H9 (cell line): Measurements from ENCODE around the gene CMTM2. TPM values are rescaled to one million over a fixed set of nuclear protein-coding genes. Genes with fewer than 3 reads are reported as not detected.

Experiments
- DNase-seq: peaks from one replicate; pipeline ENCODE4 v3.0.0-alpha.2; 2017
- H2AFZ ChIP-seq: one replicate; pipeline ENCODE4 v1.6.1; 2013; ENCODE audit warnings: mild to moderate bottlenecking, low read length, control low read depth, moderate library complexity
- H2AK5ac ChIP-seq: 2 replicates; pipeline ENCODE4 v1.6.1; 2013; ENCODE audit warnings: low read length, control low read depth, mixed read lengths; ENCODE audit not compliant: insufficient read length
- H2BK120ac ChIP-seq: one replicate; pipeline ENCODE4 v1.6.1; 2013; ENCODE audit warnings: low read depth, mild to moderate bottlenecking, low read length, control low read depth, inconsistent platforms; ENCODE audit not compliant: poor library complexity, severe bottlenecking
- H2BK12ac ChIP-seq: 2 replicates; pipeline ENCODE4 v1.6.1; 2013; ENCODE audit warnings: low read length, control low read depth, mixed read lengths, low read depth; ENCODE audit not compliant: insufficient read length
- H2BK15ac ChIP-seq: 2 replicates; pipeline ENCODE4 v1.6.1; 2013; ENCODE audit warnings: low read depth, low read length, control low read depth
- H2BK20ac ChIP-seq: one replicate; pipeline ENCODE4 v1.6.1; 2013; ENCODE audit warnings: low read depth, mild to moderate bottlenecking, low read length, control low read depth, inconsistent platforms; ENCODE audit not compliant: poor library complexity, severe bottlenecking
- H2BK5ac ChIP-seq: 2 replicates; pipeline ENCODE4 v1.6.1; 2013; ENCODE audit warnings: low read length, control low read depth, mixed read lengths; ENCODE audit not compliant: insufficient read length
- H3K14ac ChIP-seq: 2 replicates; pipeline ENCODE4 v1.6.1; 2013; ENCODE audit warnings: low read length, control low read depth; ENCODE audit not compliant: insufficient read depth
- H3K18ac ChIP-seq: 2 replicates; pipeline ENCODE4 v1.6.1; 2013; ENCODE audit warnings: low read depth, mild to moderate bottlenecking, mixed read lengths, low read length, control low read depth; ENCODE audit not compliant: insufficient read length
- H3K23ac ChIP-seq: 2 replicates; pipeline ENCODE4 v1.6.1; 2013; ENCODE audit warnings: low read length, control low read depth, mixed read lengths, low read depth; ENCODE audit not compliant: insufficient read length
- H3K23me2 ChIP-seq: 2 replicates; pipeline ENCODE4 v1.6.1; 2013; ENCODE audit warnings: low read depth, mild to moderate bottlenecking, mixed read lengths, low read length, control low read depth; ENCODE audit not compliant: insufficient read length, poor library complexity, severe bottlenecking
- H3K27ac ChIP-seq: 2 replicates; pipeline ENCODE4 v1.5.1; 2013; ENCODE audit warnings: low read length, control low read depth, mixed read lengths, low read depth; ENCODE audit not compliant: insufficient read length
- H3K27me3 ChIP-seq: 2 replicates; pipeline ENCODE4 v1.6.1; 2013; ENCODE audit warnings: low read length, control low read depth, inconsistent platforms; ENCODE audit not compliant: insufficient read depth
- H3K4ac ChIP-seq: 2 replicates; pipeline ENCODE4 v1.6.1; 2013; ENCODE audit warnings: low read depth, mild to moderate bottlenecking, control low read depth, inconsistent platforms, low read length, moderate library complexity
- H3K4me1 ChIP-seq: 2 replicates; pipeline ENCODE4 v1.6.1; 2013; ENCODE audit warnings: low read length, control low read depth, inconsistent platforms; ENCODE audit not compliant: insufficient read depth
- H3K4me2 ChIP-seq: 2 replicates; pipeline ENCODE4 v1.6.1; 2013; ENCODE audit warnings: low read length, control low read depth, mixed read lengths; ENCODE audit not compliant: insufficient read length, insufficient read depth
- H3K56ac ChIP-seq: 2 replicates; pipeline ENCODE4 v1.6.1; 2013; ENCODE audit warnings: low read depth, mild to moderate bottlenecking, mixed read lengths, low read length, control low read depth; ENCODE audit not compliant: insufficient read length
- H3K79me1 ChIP-seq: 2 replicates; pipeline ENCODE4 v1.6.1; 2013; ENCODE audit warnings: low read depth, mild to moderate bottlenecking, moderate library complexity, low read length, control low read depth, inconsistent platforms; ENCODE audit not compliant: insufficient read depth, poor library complexity, severe bottlenecking
- H3K79me2 ChIP-seq: 2 replicates; pipeline ENCODE4 v1.6.1; 2013; ENCODE audit warnings: low read length, control low read depth, inconsistent platforms; ENCODE audit not compliant: insufficient read depth
- H3K9ac ChIP-seq: 2 replicates; pipeline ENCODE4 v1.6.1; 2013; ENCODE audit warnings: low read length, control low read depth, mixed read lengths; ENCODE audit not compliant: insufficient read length; ENCODE audit errors: extremely low read depth
- H3K9me3 ChIP-seq: one replicate; pipeline ENCODE4 v1.6.1; 2013; ENCODE audit warnings: low read depth, low read length, inconsistent platforms; ENCODE audit not compliant: control insufficient read depth
- H3T11ph ChIP-seq: one replicate; pipeline ENCODE4 v1.6.1; 2013; ENCODE audit warnings: mild to moderate bottlenecking, low read length, control low read depth, inconsistent platforms
- H4K20me1 ChIP-seq: one replicate; pipeline ENCODE4 v1.6.1; 2013; ENCODE audit not compliant: control insufficient read depth, insufficient read length, insufficient read depth
- H4K5ac ChIP-seq: 2 replicates; pipeline ENCODE4 v1.6.1; 2013; ENCODE audit warnings: low read depth, mild to moderate bottlenecking, mixed read lengths, low read length, control low read depth; ENCODE audit not compliant: insufficient read length
- H4K8ac ChIP-seq: replicated peaks from 2 replicates; pipeline ENCODE4 v1.6.1; 2013; ENCODE audit warnings: low read length, control low read depth, mixed read lengths, low read depth; ENCODE audit not compliant: insufficient read length
- H4K91ac ChIP-seq: 2 replicates; pipeline ENCODE4 v1.6.1; 2013; ENCODE audit warnings: low read depth, mild to moderate bottlenecking, moderate library complexity, mixed read lengths, low read length, control low read depth; ENCODE audit not compliant: insufficient read length
- H3K27ac Mint-ChIP-seq, 3 experiments: 2 replicates in 2 of 3; 3 replicates in 1 of 3; pipeline ENCODE4 v1.8.0; 2020 to 2021; ENCODE audit warnings: mixed read lengths in 3 of 3, mild to moderate bottlenecking in 1 of 3, moderate library complexity in 1 of 3
- H3K27me3 Mint-ChIP-seq: 2 replicates; pipeline ENCODE4 v1.8.0; 2021; ENCODE audit warnings: low read depth, mild to moderate bottlenecking, moderate library complexity, mixed read lengths
- H3K36me3 Mint-ChIP-seq, 3 experiments: 2 replicates in 2 of 3; 3 replicates in 1 of 3; pipeline ENCODE4 v1.8.0; 2020 to 2021; ENCODE audit warnings: low read depth in 3 of 3, mixed read lengths in 3 of 3; ENCODE audit not compliant: insufficient read depth in 1 of 3
- H3K4me1 Mint-ChIP-seq, 2 experiments: 2 replicates each; pipeline ENCODE4 v1.8.0; 2020; ENCODE audit warnings: mixed read lengths in 2 of 2
- H3K4me3 Mint-ChIP-seq, 2 experiments: 2 replicates in 1 of 2; 3 replicates in 1 of 2; pipeline ENCODE4 v1.8.0; 2020 to 2021; ENCODE audit warnings: mild to moderate bottlenecking in 2 of 2, mixed read lengths in 2 of 2, moderate library complexity in 1 of 2
- H3K9me3 Mint-ChIP-seq, 2 experiments: 2 replicates in 1 of 2; 3 replicates in 1 of 2; pipeline ENCODE4 v1.8.0; 2020; ENCODE audit warnings: mild to moderate bottlenecking in 2 of 2, mixed read lengths in 2 of 2, moderate library complexity in 1 of 2
- WGBS: extraction: QIAGEN DNeasy Blood & Tissue Kit; methylation state at CpG from one replicate; pipeline ENCODE4 v1.1.7; 2013; ENCODE audit warnings: missing lambda C conversion rate, low lambda C conversion rate, mixed read lengths; ENCODE audit not compliant: insufficient read length; ENCODE audit errors: extremely low coverage; 5-methylcytosine and 5-hydroxymethylcytosine counted together
- total RNA-seq: library from RNA; stranded (reverse); gene quantifications from 2 replicates; pipeline ENCODE4 v1.2.1, GENCODE V29; 2021
- TF ChIP-seq, protein P1 (sequence below): fragments of 200-600 bp; sonication (generic); conservative IDR thresholded peaks from 3 replicates; pipeline ENCODE4 v1.8.0; 2021; ENCODE audit warnings: antibody characterized with exemption, mild to moderate bottlenecking

The CMTM2 gene
- total RNA-seq, 1 experiment from 2014 or later, result not detected

DNA sequence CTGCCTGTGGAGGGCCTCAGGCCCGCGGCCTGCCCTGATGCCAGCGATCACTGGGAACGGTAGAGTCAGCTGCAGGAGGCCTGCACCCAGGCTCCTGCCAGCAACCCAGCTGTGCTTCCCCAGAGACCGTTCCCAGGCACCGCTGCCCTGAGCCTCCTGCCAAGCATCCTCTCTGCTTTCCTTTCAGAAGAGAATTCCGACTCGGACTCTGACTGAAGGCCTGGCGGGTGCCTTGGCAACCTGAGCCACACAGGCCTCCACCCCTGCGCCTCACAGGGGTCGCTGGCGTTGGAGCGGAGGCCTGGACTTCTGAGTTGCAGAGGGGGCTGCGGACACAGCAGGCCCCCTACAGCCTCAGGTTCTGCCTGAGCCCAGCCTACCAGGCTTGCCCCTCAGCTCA lies 33.2 kb downstream of the CMTM2 start:
- no peak overlapping the region for H2BK20ac ChIP-seq
- no peak overlapping the region for H3K4ac ChIP-seq
- no peak for DNase-seq
- no peaks in the 10 kb centered on the region for H4K20me1 ChIP-seq
- Mint-ChIP-seq H3K36me3 (peaks cover 40 to 67% (median 67%) of the 10 kb centered on the region in 3 experiments), H3K4me3 (no peak overlapping the region), H3K27me3 (no peaks in the 10 kb centered on the region; the same call in none of the 2 replicates), H3K4me1 (peaks cover 31 to 41% of the 10 kb centered on the region in 2 experiments), H3K27ac (0 out of 7 replicates have a peak overlapping the region, but pooled peaks of 1 of the 3 experiments have one; percentile 52), H3K9me3 (no peaks in the 10 kb centered on the region; a peak in 1 of 5 replicates)
- no peaks in the 10 kb centered on the region for H3K23me2 ChIP-seq
- H3T11ph ChIP-seq, result no peak overlapping the region
- no peak overlapping the region for H2BK12ac ChIP-seq
- H3K27me3 ChIP-seq, result no peaks in the 10 kb centered on the region
- no peak overlapping the region for H3K14ac ChIP-seq
- no peak overlapping the region for H4K91ac ChIP-seq
- no peak overlapping the region for H2BK120ac ChIP-seq
- no peak overlapping the region for H3K9ac ChIP-seq
- no peak overlapping the region for H4K5ac ChIP-seq
- no peaks in the 10 kb centered on the region for H3K9me3 ChIP-seq
- no peak overlapping the region for H2AK5ac ChIP-seq
- no peak overlapping the region for H3K23ac ChIP-seq
- H2BK5ac ChIP-seq, result no peak overlapping the region
- no peak overlapping the region for H3K27ac ChIP-seq
- no peaks in the 10 kb centered on the region for H3K79me2 ChIP-seq
- no CpG with 5 or more reads among the region's 14 CpGs for WGBS
- H3K56ac ChIP-seq, result no peak overlapping the region
- H2AFZ ChIP-seq, result no peak overlapping the region
- TF ChIP-seq, protein P1, sequence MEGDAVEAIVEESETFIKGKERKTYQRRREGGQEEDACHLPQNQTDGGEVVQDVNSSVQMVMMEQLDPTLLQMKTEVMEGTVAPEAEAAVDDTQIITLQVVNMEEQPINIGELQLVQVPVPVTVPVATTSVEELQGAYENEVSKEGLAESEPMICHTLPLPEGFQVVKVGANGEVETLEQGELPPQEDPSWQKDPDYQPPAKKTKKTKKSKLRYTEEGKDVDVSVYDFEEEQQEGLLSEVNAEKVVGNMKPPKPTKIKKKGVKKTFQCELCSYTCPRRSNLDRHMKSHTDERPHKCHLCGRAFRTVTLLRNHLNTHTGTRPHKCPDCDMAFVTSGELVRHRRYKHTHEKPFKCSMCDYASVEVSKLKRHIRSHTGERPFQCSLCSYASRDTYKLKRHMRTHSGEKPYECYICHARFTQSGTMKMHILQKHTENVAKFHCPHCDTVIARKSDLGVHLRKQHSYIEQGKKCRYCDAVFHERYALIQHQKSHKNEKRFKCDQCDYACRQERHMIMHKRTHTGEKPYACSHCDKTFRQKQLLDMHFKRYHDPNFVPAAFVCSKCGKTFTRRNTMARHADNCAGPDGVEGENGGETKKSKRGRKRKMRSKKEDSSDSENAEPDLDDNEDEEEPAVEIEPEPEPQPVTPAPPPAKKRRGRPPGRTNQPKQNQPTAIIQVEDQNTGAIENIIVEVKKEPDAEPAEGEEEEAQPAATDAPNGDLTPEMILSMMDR, result no peak
- H2BK15ac ChIP-seq, result no peak overlapping the region
- no peak overlapping the region for H3K18ac ChIP-seq
- H4K8ac ChIP-seq, result no peak overlapping the region
- H3K4me2 ChIP-seq, result no peak overlapping the region
- H3K4me1 ChIP-seq, result peaks cover 5% of the 10 kb centered on the region; the same call in 1 of the 2 replicates
- no peaks in the 10 kb centered on the region for H3K79me1 ChIP-seq
